Amniotic stem cell (primary cell): ENCODE results near the gene CYP2R1.
A peak's percentile ranks its signal among the peaks of the same experiment; 100 is the strongest.

Source experiments
- DNase-seq: peaks from one replicate; lab custom pipeline; 2025; lab: John Stamatoyannopoulos, UW

The CYP2R1 gene

GRCh38 chr11:14892036-14892556 is at the start of gene CYP2R1:
Gene CYP2R1 (minus strand): TSS chr11:14892231. CDS start chr11:14892205, 26 bp downstream.
- peak; percentile 81 for DNase-seq

- no peak for DNase-seq
These were observed 46.9 kb upstream of the CYP2R1 start for GRCh38 chr11:14938936-14939335.

GRCh38 chr11:14934641-14935351 is 42.8 kb upstream of the CYP2R1 start:
- DNase-seq: no peak

GRCh38 chr11:14932447-14932846 is 40.4 kb upstream of the CYP2R1 start:
- DNase-seq: no peak

GRCh38 chr11:14930369-14930768 is 38.3 kb upstream of the CYP2R1 start:
- DNase-seq: no peak

- no peak for DNase-seq
These were observed 35.1 kb upstream of the CYP2R1 start for GRCh38 chr11:14927146-14927545.

GRCh38 chr11:14924318-14924717 is 32.3 kb upstream of the CYP2R1 start:
- DNase-seq: no peak

GRCh38 chr11:14916403-14916802 is 24.4 kb upstream of the CYP2R1 start:
- DNase-seq: no peak

GRCh38 chr11:14914536-14914935 is 22.5 kb upstream of the CYP2R1 start:
- no peak for DNase-seq

GRCh38 chr11:14908214-14908880 is 16.3 kb upstream of the CYP2R1 start:
- peak; percentile 23 for DNase-seq

- no peak for DNase-seq
These were observed 15.6 kb upstream of the CYP2R1 start for GRCh38 chr11:14907411-14908213.

- no peak for DNase-seq
These were observed 15.0 kb upstream of the CYP2R1 start for GRCh38 chr11:14906993-14907392.

- no peak for DNase-seq
These were observed 14.5 kb upstream of the CYP2R1 start for GRCh38 chr11:14906578-14906977.

- no peak for DNase-seq
These were observed 13.3 kb upstream of the CYP2R1 start for GRCh38 chr11:14905104-14906033.

GRCh38 chr11:14904745-14905103 is 12.7 kb upstream of the CYP2R1 start:
- DNase-seq: no peak

GRCh38 chr11:14902650-14903350 is 10.8 kb upstream of the CYP2R1 start:
- DNase-seq: no peak

- DNase-seq: no peak
These were observed 6.9 kb upstream of the CYP2R1 start for GRCh38 chr11:14898906-14899305.

GRCh38 chr11:14898355-14898754 is 6.3 kb upstream of the CYP2R1 start:
- DNase-seq: no peak

GRCh38 chr11:14894657-14895598 is 2.9 kb upstream of the CYP2R1 start:
- DNase-seq: no peak

GRCh38 chr11:14892577-14892976 is 546 bp upstream of the CYP2R1 start:
- DNase-seq: no peak
